Peyer's patch (tissue), 4 donors: Measurements from ENCODE around the gene CD96. TPM values are rescaled to one million over a fixed set of nuclear protein-coding genes. Genes with fewer than 3 reads are reported as not detected.
"Not testable (repeated sequence)": the region's sequence is repeated elsewhere in the genome, so short reads cannot be mapped to it uniquely, and the experiment has no call there.

Source experiments
- DNase-seq, 3 donors: peaks; one replicate each; pipeline ENCODE4 v3.0.0-alpha.2; 2017 to 2019
- H3K27ac ChIP-seq, 4 donors: fragments of 200-600 bp; sonication (generic); one replicate each; pipeline ENCODE4 v1.5.1; 2016 to 2019
- H3K27me3 ChIP-seq, 2 donors: fragments of 200-600 bp; sonication (generic); one replicate each; pipeline ENCODE4 v1.5.1; 2019
- H3K36me3 ChIP-seq, 3 donors: fragments of 200-600 bp; sonication (generic); one replicate each; pipeline ENCODE4 v1.5.1; 2016 to 2019
- H3K4me1 ChIP-seq, 4 donors: fragments of 200-600 bp; sonication (generic); one replicate each; pipeline ENCODE4 v1.5.1; 2016 to 2019
- H3K4me3 ChIP-seq, 4 donors: fragments of 200-600 bp; sonication (generic); 1 replicate in 3 of 4; 2 replicates in 1 of 4; pipeline ENCODE4 v1.5.1; 2016 to 2019; ENCODE audit warnings: mild to moderate bottlenecking in 1 of 4
- H3K9me3 ChIP-seq, 4 donors: fragments of 200-600 bp; sonication (generic); one replicate each; pipeline ENCODE4 v1.5.1; 2016 to 2019; ENCODE audit warnings: mild to moderate bottlenecking in 1 of 4
- CTCF ChIP-seq, 6 experiments: fragments of 450-650 bp in 4 of 6; fragments of 200-600 bp in 2 of 6; sonication (generic) in 1 of 6; IDR thresholded peaks; one replicate each; pipeline ENCODE4 v1.5.1; 2017 to 2019; ENCODE audit warnings: antibody characterized with exemption in 6 of 6, mild to moderate bottlenecking in 3 of 6, moderate library complexity in 1 of 6
- POLR2A ChIP-seq, 2 donors: fragments of 450-650 bp; IDR thresholded peaks; one replicate each; pipeline ENCODE4 v1.5.1; 2017; ENCODE audit warnings: antibody characterized with exemption in 2 of 2, mild to moderate bottlenecking in 2 of 2, moderate library complexity in 2 of 2
- total RNA-seq, 4 donors: library from RNA; depleted of rRNA; stranded (reverse); fragments of >200 nt; gene quantifications; one replicate each; pipeline ENCODE4 v1.1.0, GENCODE V29; 2016

Gene CD96
- total RNA-seq, 4 donors from 2014 or later: 4.3 to 15.7 (median 11.3) TPM

GRCh38 chr3:111542611-111543300 lies 759 bp downstream of the CD96 start:
- no peak for DNase-seq
- H3K9me3 ChIP-seq: no peaks in the 10 kb centered on the region
- H3K4me1 ChIP-seq: peaks cover 0 to 5% (median 2%) of the 10 kb centered on the region in 4 donors
- H3K27ac ChIP-seq: peak overlapping the region; percentile 60 to 84 (median 69)
- H3K27me3 ChIP-seq: no peaks in the 10 kb centered on the region
- TF ChIP-seq CTCF (IDR thresholded peaks at IDR 0.05) (no peak), POLR2A (IDR thresholded peaks at IDR 0.05) (no peak)
- H3K4me3 ChIP-seq: peak overlapping the region; percentile 6 to 32 (median 30)
- H3K36me3 ChIP-seq: no peaks in the 10 kb centered on the region

- no peak for DNase-seq
- peak overlapping the region in 3 of 4 donors; percentile 5 to 64 (median 62) for H3K27ac ChIP-seq
- H3K4me1 ChIP-seq: peaks cover 0 to 5% (median 0%) of the 10 kb centered on the region in 4 donors
- H3K27me3 ChIP-seq: no peaks in the 10 kb centered on the region
- TF ChIP-seq CTCF (IDR thresholded peaks at IDR 0.05) (no peak), POLR2A (IDR thresholded peaks at IDR 0.05) (no peak)
- H3K4me3 ChIP-seq: peak overlapping the region in 1 of 4 donors; percentile 16
- H3K36me3 ChIP-seq: no peaks in the 10 kb centered on the region
- no peaks in the 10 kb centered on the region for H3K9me3 ChIP-seq
Observed at GRCh38 chr3:111545349-111545748, 3.4 kb downstream of the CD96 start.

GRCh38 chr3:111547631-111548030 lies 5.6 kb downstream of the CD96 start:
- Histone ChIP-seq H3K9me3 (no peaks in the 10 kb centered on the region), H3K4me3 (no peak overlapping the region), H3K27me3 (no peaks in the 10 kb centered on the region), H3K4me1 (no peaks in the 10 kb centered on the region), H3K27ac (peak overlapping the region in 3 of 4 donors; percentile 22 to 62 (median 29)), H3K36me3 (no peaks in the 10 kb centered on the region)
- TF ChIP-seq POLR2A (IDR thresholded peaks at IDR 0.05): no peak
- DNase-seq: peak in 2 of 3 donors; percentile 56 to 74

- Histone ChIP-seq H3K4me1 (no peaks in the 10 kb centered on the region), H3K4me3 (no peak overlapping the region), H3K9me3 (no peaks in the 10 kb centered on the region), H3K36me3 (no peaks in the 10 kb centered on the region), H3K27me3 (no peaks in the 10 kb centered on the region), H3K27ac (peak overlapping the region in 3 of 4 donors; percentile 22 to 62 (median 26))
- no peak for DNase-seq
- TF ChIP-seq CTCF (IDR thresholded peaks at IDR 0.05): no peak
- no peak for TF ChIP-seq POLR2A (IDR thresholded peaks at IDR 0.05)
Observed at GRCh38 chr3:111548092-111548491, 6.1 kb downstream of the CD96 start.

GRCh38 chr3:111548756-111549155 lies 6.8 kb downstream of the CD96 start:
- TF ChIP-seq CTCF (IDR thresholded peaks at IDR 0.05): no peak
- no peak for TF ChIP-seq POLR2A (IDR thresholded peaks at IDR 0.05)
- Histone ChIP-seq H3K4me3 (no peak overlapping the region), H3K27ac (peak overlapping the region in 2 of 4 donors; percentile 22 to 62), H3K36me3 (no peaks in the 10 kb centered on the region), H3K4me1 (no peaks in the 10 kb centered on the region), H3K27me3 (no peaks in the 10 kb centered on the region), H3K9me3 (no peaks in the 10 kb centered on the region)
- DNase-seq: no peak

- not testable (repeated sequence) for H3K27me3 ChIP-seq, H3K4me1 ChIP-seq, H3K4me3 ChIP-seq, H3K27ac ChIP-seq, H3K9me3 ChIP-seq, DNase-seq, H3K36me3 ChIP-seq
Observed at GRCh38 chr3:111561902-111562301, 19.9 kb downstream of the CD96 start.
